ENCODE results near the gene DBI.

DNA sequence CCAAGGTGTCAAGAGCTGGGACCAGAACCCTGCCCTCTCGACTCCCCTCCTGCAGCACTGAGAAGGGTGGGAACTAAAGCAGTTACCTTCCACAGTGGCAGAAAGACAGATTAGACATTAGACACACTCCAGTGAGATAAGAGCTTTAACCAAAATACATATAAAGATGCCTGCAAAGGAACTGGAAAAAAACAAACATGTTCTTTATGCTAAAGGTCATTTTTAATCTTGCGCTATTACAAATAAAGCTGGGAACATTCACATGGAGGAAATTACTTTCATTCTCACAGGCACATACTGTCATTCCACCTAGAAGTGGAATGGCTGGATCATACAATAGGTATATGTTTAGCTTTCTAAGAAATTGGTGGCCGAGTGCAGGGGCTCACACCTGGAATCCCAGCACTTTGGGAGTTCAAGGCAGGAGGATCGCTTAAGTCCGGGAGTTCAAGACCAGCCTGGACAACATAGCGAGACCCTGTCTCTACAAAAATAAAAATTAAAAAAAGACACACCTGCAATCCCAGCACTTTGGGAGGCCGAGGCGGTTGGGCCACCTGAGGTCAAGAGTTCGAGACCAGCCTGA, 42.0 kb upstream of the DBI start:
- TF ChIP-seq, protein P1, sequence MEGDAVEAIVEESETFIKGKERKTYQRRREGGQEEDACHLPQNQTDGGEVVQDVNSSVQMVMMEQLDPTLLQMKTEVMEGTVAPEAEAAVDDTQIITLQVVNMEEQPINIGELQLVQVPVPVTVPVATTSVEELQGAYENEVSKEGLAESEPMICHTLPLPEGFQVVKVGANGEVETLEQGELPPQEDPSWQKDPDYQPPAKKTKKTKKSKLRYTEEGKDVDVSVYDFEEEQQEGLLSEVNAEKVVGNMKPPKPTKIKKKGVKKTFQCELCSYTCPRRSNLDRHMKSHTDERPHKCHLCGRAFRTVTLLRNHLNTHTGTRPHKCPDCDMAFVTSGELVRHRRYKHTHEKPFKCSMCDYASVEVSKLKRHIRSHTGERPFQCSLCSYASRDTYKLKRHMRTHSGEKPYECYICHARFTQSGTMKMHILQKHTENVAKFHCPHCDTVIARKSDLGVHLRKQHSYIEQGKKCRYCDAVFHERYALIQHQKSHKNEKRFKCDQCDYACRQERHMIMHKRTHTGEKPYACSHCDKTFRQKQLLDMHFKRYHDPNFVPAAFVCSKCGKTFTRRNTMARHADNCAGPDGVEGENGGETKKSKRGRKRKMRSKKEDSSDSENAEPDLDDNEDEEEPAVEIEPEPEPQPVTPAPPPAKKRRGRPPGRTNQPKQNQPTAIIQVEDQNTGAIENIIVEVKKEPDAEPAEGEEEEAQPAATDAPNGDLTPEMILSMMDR (IDR thresholded peaks at IDR 0.05; ENCODE audit: borderline replicate concordance, extremely low read depth, low read length, poor library complexity, severe bottlenecking), result no peak
- TF ChIP-seq EZH2 (IDR thresholded peaks at IDR 0.05; ENCODE audit: borderline replicate concordance, low read depth, low read length, severe bottlenecking), result no peak

Measured in DND-41 (cell line).